K562 (cell line): ENCODE data around the gene KIF6. TPM values are rescaled to one million over a fixed set of nuclear protein-coding genes. Genes with fewer than 3 reads are reported as not detected.

ENCODE experiments used
- ATAC-seq: fragments of 200-7000 bp; cut with Tn5 transposase; 3 replicates; pipeline ENCODE4 v1.9.1; 2020; ENCODE audit warnings: moderate library complexity
- BruUV-seq: library from RNA; stranded (reverse); fragments of 400-500 nt; replicated peaks from 2 replicates; lab custom pipeline; 2021; lab: Mats Ljungman, UMichigan
- CTCF ChIA-PET: fragments of 300-600 bp; formaldehyde crosslinking; extraction: SDS; loops from one replicate; lab custom pipeline; 2021; ENCODE audit warnings: low intra/inter-chr PET ratio; lab: Yijun Ruan, JAX
- POLR2A ChIA-PET: fragments of 300-600, 350-650 bp; sonication (Branson Sonifier 250); formaldehyde crosslinking; extraction: SDS; loops from one replicate; lab custom pipeline; 2021; ENCODE audit warnings: antibody characterized with exemption, inconsistent platforms; lab: Yijun Ruan, JAX
- DNase-seq, 4 experiments: peaks; one replicate each; pipeline versions ENCODE4 v3.0.0 to v3.0.0-alpha.2; 2011 to 2018; ENCODE audit warnings: low spot score in 3 of 4, mixed read lengths in 3 of 4; ENCODE audit errors: extremely low read depth in 1 of 4
- FAIRE-seq: peaks from 2 replicates; lab custom pipeline; 2011; peaks lifted over from hg19 to GRCh38; lab: Jason Lieb, UNC
- H2AFZ ChIP-seq: 2 replicates; pipeline ENCODE4 v1.6.0; 2011; ENCODE audit warnings: low read depth, low read length, control low read depth, inconsistent platforms
- H3K27ac ChIP-seq: fragments of 200-600 bp; 3 replicates; pipeline ENCODE4 v1.8.0; 2011; ENCODE audit warnings: low read depth, mild to moderate bottlenecking, control low read depth, inconsistent platforms, low read length, moderate library complexity, mixed read lengths; ENCODE audit errors: extremely low read depth
- H3K27me3 ChIP-seq, 2 experiments: fragments of 300-600 bp in 1 of 2; 2 replicates in 1 of 2; 3 replicates in 1 of 2; pipeline versions ENCODE4 v1.6.0 to v1.8.0; 2011; ENCODE audit warnings: inconsistent platforms in 2 of 2, low read length in 2 of 2, mild to moderate bottlenecking in 1 of 2, mixed read lengths in 1 of 2, moderate library complexity in 1 of 2; ENCODE audit not compliant: control insufficient read depth in 2 of 2, insufficient read depth in 2 of 2
- H3K36me3 ChIP-seq: fragments of 300-600 bp; 3 replicates; pipeline ENCODE4 v1.8.0; 2011; ENCODE audit warnings: mild to moderate bottlenecking, low read length, inconsistent platforms; ENCODE audit not compliant: control insufficient read depth, insufficient read depth
- H3K4me1 ChIP-seq, 2 experiments: fragments of 200-600 bp in 1 of 2; replicated peaks in 1 of 2; 2 replicates in 1 of 2; 3 replicates in 1 of 2; pipeline versions ENCODE4 v1.5.1 to v1.8.0; 2011; ENCODE audit warnings: inconsistent platforms in 2 of 2, low read length in 2 of 2, mild to moderate bottlenecking in 1 of 2, mixed read lengths in 1 of 2, moderate library complexity in 1 of 2; ENCODE audit not compliant: control insufficient read depth in 2 of 2, insufficient read depth in 2 of 2
- H3K4me2 ChIP-seq: 2 replicates; pipeline ENCODE4 v1.6.1; 2011; ENCODE audit warnings: low read length, control low read depth, inconsistent platforms, mixed read lengths; ENCODE audit not compliant: insufficient read depth
- H3K4me3 ChIP-seq: fragments of 200-600 bp; sonication (generic), shearing (Covaris generic); 2 replicates; pipeline ENCODE4 v1.5.1; 2016; ENCODE audit warnings: control low read depth, inconsistent platforms
- H3K79me2 ChIP-seq: fragments of 200-600 bp; 3 replicates; pipeline ENCODE4 v1.8.0; 2011; ENCODE audit warnings: low read length, inconsistent platforms; ENCODE audit not compliant: control insufficient read depth, insufficient read depth
- H3K9ac ChIP-seq, 2 experiments: 2 replicates each; pipeline versions ENCODE4 v1.6.0 to v1.6.1; 2011; ENCODE audit warnings: low read depth in 2 of 2, low read length in 2 of 2, control low read depth in 1 of 2, inconsistent platforms in 1 of 2, mild to moderate bottlenecking in 1 of 2, mixed read lengths in 1 of 2; ENCODE audit not compliant: insufficient read depth in 1 of 2
- H3K9me1 ChIP-seq: one replicate; pipeline ENCODE4 v1.6.0; 2011; ENCODE audit warnings: inconsistent platforms, mild to moderate bottlenecking, low read length, moderate library complexity; ENCODE audit not compliant: control insufficient read depth, insufficient read depth
- H3K9me3 ChIP-seq: replicated peaks from 2 replicates; pipeline ENCODE4 v1.5.1; 2011; ENCODE audit warnings: low read depth, low read length, inconsistent platforms; ENCODE audit not compliant: control insufficient read depth, insufficient read depth
- H4K20me1 ChIP-seq: replicated peaks from 2 replicates; pipeline ENCODE4 v1.6.1; 2011; ENCODE audit warnings: low read length, inconsistent platforms, mixed read lengths; ENCODE audit not compliant: control insufficient read depth, insufficient read depth
- CEBPZ ChIP-seq: fragments of 150-350 bp; IDR thresholded peaks from 2 replicates; pipeline ENCODE4 v1.6.1; 2014; ENCODE audit warnings: low read depth, mild to moderate bottlenecking, low read length, borderline replicate concordance
- GTF3C2 ChIP-seq: IDR thresholded peaks from 3 replicates; pipeline ENCODE4 v1.6.1; 2011; ENCODE audit warnings: borderline replicate concordance, mild to moderate bottlenecking, moderate library complexity; ENCODE audit not compliant: insufficient read length; ENCODE audit errors: extremely low read depth
- MAFF ChIP-seq: IDR thresholded peaks from 2 replicates; pipeline ENCODE4 v1.6.1; 2012; ENCODE audit warnings: low read length, improper control_type of control experiment
- ZBTB49 ChIP-seq: sonication (generic); formaldehyde crosslinking; IDR thresholded peaks from 2 replicates; pipeline ENCODE4 v1.8.0; 2022; ENCODE audit warnings: missing genetic modification reagents, mild to moderate bottlenecking, borderline replicate concordance
- WGBS: fragments of 100-300 bp; shearing (Covaris generic); methylation state at CpG from one replicate; pipeline ENCODE4 v1.1.6; 2016; ENCODE audit warnings: low coverage, mixed read lengths; ENCODE audit not compliant: insufficient coverage; ENCODE audit errors: missing lambda C conversion rate; 5-methylcytosine and 5-hydroxymethylcytosine counted together
- in situ Hi-C: fragments of 300-500 bp; cut with MboI; formaldehyde crosslinking; loops from 4 replicates; pipeline ENCODE4 v1.15.0; 2018; ENCODE audit warnings: inconsistent platforms, mixed read lengths
- intact Hi-C: fragments of 100-400 bp; cut with micrococcal nuclease; formaldehyde crosslinking; loops from 2 replicates; pipeline ENCODE4 v1.14.2; 2022
- polyA plus RNA-seq, 8 experiments: library from polyadenylated mRNA; depleted of rRNA in 4 of 8; stranded (reverse) in 5 of 8; unstranded in 3 of 8; fragments of >200 nt; fragmentation: Nextera tagmentation in 2 of 8; fragmentation: Illumina TruSeq in 1 of 8; extraction: Ambion mirVana in 2 of 8; extraction: Trizol in 1 of 8; gene quantifications; 2 replicates each; pipeline versions ENCODE4 v1.2.1 to v1.2.3, GENCODE V29; 2011 to 2014; ENCODE audit warnings: inconsistent platforms in 1 of 8, missing spikeins in 1 of 8
- total RNA-seq, 7 experiments: library from RNA; depleted of rRNA in 6 of 7; stranded (reverse); fragments of >200 nt in 6 of 7; fragmentation: Illumina TruSeq in 2 of 7; extraction: Trizol in 2 of 7; gene quantifications; 2 replicates each; pipeline versions ENCODE4 v1.2.1 to v1.2.3, GENCODE V29; 2011 to 2021; ENCODE audit warnings: low replicate concordance in 1 of 7

Gene KIF6
- total and polyA plus RNA-seq, 9 of the 15 experiments (the other 6 are each of a cell fraction or from before 2014, with no cell fraction given): not detected

- no peak overlapping the region for H3K27ac ChIP-seq
- no peak overlapping the region for H3K9ac ChIP-seq
- H4K20me1 ChIP-seq: no peaks in the 10 kb centered on the region
- no peaks in the 10 kb centered on the region for H3K9me3 ChIP-seq
- TF ChIP-seq MAFF: no peak
- TF ChIP-seq CEBPZ: no peak
- no peak for TF ChIP-seq ZBTB49
- no peak for TF ChIP-seq GTF3C2
- ChIA-PET CTCF (no interaction called here), POLR2A (interaction anchor here (0.7 kb wide), 1 partner anchor 1102 kb away, joined by 3 read pairs; no protein-coding TSS in a partner anchor)
- FAIRE-seq (no peak), DNase-seq (no peak), ATAC-seq (no peak)
- WGBS: 0% methylated on average over 5 of the region's 5 CpGs
- in situ Hi-C loops: no loop called here
- intact Hi-C loops: no loop called here
- no peak overlapping the region for H2AFZ ChIP-seq
- no TSS peak for BruUV-seq
- no peaks in the 10 kb centered on the region for H3K36me3 ChIP-seq
- H3K4me2 ChIP-seq: no peak overlapping the region
- H3K27me3 ChIP-seq: no peaks in the 10 kb centered on the region
- no peaks in the 10 kb centered on the region for H3K9me1 ChIP-seq
- no peaks in the 10 kb centered on the region for H3K79me2 ChIP-seq
- no peaks in the 10 kb centered on the region for H3K4me1 ChIP-seq
- no peak overlapping the region for H3K4me3 ChIP-seq
Observed at GRCh38 chr6:39452306-39453145, 272.7 kb downstream of the KIF6 start.
